Measurements from ENCODE around the gene CACNA2D2. TPM values are rescaled to one million over a fixed set of nuclear protein-coding genes. Genes with fewer than 3 reads are reported as not detected.

Gene CACNA2D2
- total and polyA plus RNA-seq, 2 of the 13 experiments (the other 11 are each of a cell fraction or from before 2014, with no cell fraction given): not detected

DNA sequence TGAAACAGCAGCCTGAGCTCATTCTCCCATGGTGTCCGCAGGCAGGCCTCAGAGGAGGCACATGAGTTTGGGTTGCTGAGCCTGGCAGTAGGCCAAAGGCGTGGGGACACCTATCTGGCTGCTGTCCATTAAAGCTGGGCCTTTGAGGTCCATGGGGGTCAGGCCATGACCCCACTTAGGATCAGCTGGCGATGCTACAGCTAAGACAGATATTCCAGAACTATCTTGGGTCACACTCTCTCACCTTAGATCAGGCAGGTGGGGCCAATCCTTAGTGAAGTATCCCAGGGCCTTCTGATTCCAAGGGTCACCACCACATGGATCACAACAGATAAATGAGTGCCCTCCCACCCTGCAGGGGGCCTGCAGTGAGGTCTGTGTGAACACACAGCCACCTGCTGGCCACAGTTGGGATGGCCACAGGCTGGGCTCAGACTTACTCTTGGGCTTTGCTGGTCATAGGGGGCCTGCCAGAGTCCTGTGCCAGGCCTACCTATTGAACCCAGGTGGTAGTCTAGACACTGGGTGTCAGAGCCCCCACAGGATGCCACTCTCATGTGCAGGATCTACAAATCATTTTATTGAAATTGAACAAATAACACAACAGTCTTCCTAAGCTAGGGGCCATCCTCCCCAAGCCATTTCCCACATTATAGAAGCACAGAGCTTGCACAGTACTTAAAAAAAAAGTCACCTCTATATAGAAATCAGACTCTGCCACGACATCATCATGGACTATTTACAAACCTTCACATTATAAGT is 178.9 kb downstream of the CACNA2D2 start (continued):
- TF ChIP-seq KDM2A (CRISPR knock-in tag; IDR thresholded peaks at IDR 0.05; ENCODE audit: borderline replicate concordance, low read depth) (peak; percentile 78; the same call in 1 of the 2 replicates), NPAS2 (CRISPR knock-in tag; IDR thresholded peaks at IDR 0.05; ENCODE audit: borderline replicate concordance) (no peak), TFDP2 (CRISPR knock-in tag; IDR thresholded peaks at IDR 0.05) (peak; percentile 31; the same call in 1 of the 2 replicates), HOXA3 (CRISPR knock-in tag; IDR thresholded peaks at IDR 0.05) (peak; percentile 67), ZNF407 (CRISPR knock-in tag; IDR thresholded peaks at IDR 0.05; ENCODE audit: not compliant biosample characterization) (peak; percentile 37), SNAI1 (CRISPR knock-in tag; IDR thresholded peaks at IDR 0.05; ENCODE audit: borderline replicate concordance) (0 out of 2 replicates have a peak, but pooled peaks have one; percentile 35), ZNF264 (CRISPR knock-in tag; IDR thresholded peaks at IDR 0.05) (0 out of 2 replicates have a peak, but pooled peaks have one; percentile 39), ZNF18 (CRISPR knock-in tag; IDR thresholded peaks at IDR 0.05; ENCODE audit: insufficient replicate concordance) (no peak), ZNF383 (CRISPR knock-in tag; IDR thresholded peaks at IDR 0.05; ENCODE audit: borderline replicate concordance) (0 out of 2 replicates have a peak, but pooled peaks have one; percentile 25)
- TF ChIP-seq, protein P1, sequence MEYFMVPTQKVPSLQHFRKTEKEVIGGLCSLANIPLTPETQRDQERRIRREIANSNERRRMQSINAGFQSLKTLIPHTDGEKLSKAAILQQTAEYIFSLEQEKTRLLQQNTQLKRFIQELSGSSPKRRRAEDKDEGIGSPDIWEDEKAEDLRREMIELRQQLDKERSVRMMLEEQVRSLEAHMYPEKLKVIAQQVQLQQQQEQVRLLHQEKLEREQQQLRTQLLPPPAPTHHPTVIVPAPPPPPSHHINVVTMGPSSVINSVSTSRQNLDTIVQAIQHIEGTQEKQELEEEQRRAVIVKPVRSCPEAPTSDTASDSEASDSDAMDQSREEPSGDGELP (IDR thresholded peaks at IDR 0.05; ENCODE audit: borderline replicate concordance, low read depth): peak; percentile 62
- TF ChIP-seq, protein P2, sequence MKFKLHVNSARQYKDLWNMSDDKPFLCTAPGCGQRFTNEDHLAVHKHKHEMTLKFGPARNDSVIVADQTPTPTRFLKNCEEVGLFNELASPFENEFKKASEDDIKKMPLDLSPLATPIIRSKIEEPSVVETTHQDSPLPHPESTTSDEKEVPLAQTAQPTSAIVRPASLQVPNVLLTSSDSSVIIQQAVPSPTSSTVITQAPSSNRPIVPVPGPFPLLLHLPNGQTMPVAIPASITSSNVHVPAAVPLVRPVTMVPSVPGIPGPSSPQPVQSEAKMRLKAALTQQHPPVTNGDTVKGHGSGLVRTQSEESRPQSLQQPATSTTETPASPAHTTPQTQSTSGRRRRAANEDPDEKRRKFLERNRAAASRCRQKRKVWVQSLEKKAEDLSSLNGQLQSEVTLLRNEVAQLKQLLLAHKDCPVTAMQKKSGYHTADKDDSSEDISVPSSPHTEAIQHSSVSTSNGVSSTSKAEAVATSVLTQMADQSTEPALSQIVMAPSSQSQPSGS (CRISPR knock-in tag; IDR thresholded peaks at IDR 0.05): 0 out of 2 replicates have a peak, but pooled peaks have one; percentile 70

Data from HepG2 (cell line).